A204.1 (cell line): Measurements from ENCODE around the gene CLDN18.

Source experiments
- FAIRE-seq: peaks from 2 replicates; lab custom pipeline; 2012; peaks lifted over from hg19 to GRCh38; lab: Jason Lieb, UNC

Gene CLDN18

GRCh38 chr3:138009476-138010272 is at the start of gene CLDN18:
CLDN18 (plus strand) TSS chr3:138010165; CDS start chr3:138010226, 61 bp downstream.
- no peak for FAIRE-seq

DNA sequence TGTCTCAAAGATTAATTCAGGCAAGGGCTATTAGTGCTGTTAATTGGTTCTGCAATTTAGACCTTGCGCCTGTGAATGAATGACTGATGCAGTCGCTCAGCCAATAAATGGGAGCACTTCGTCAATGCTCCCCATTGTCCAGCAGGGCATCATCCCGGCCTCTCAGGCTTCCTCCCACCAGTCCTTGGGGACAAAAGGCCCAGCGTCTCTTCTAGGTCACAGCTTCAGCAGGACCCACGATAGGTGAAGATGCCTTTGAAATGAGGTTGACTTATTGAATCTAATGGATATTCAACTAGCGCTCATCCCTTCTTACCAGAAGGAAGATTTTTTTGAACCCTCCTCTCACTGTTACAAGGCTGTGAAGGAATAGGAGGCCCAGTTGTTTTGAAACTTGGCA is 47.7 kb upstream of the CLDN18 start:
- FAIRE-seq: no peak

GRCh38 chr3:137963463-137963862 is 46.5 kb upstream of the CLDN18 start:
- FAIRE-seq: no peak

- FAIRE-seq: peak; percentile 16
Measured at GRCh38 chr3:137970914-137971831, 38.8 kb upstream of the CLDN18 start.

DNA sequence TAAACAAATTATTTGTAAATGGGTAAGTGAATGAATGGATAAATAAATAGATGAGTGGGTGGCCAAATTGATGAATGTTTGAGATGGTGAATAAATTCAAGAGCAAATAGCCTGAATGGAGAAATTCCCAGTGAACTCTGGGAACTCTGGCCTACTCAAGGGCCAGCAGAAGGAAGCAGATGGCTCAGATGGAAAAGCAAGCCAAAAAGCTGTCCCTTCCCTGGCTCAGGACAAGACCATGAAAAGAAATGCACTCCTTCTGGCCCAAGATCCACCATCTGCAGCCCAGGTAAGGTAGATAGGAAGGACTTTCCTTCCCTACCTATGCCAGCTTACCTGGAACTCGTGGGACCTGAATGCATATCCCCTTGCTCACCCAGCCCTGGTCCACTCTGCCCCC is 37.6 kb upstream of the CLDN18 start:
- FAIRE-seq: no peak

- FAIRE-seq: no peak
Measured at GRCh38 chr3:137978328-137978727, 31.6 kb upstream of the CLDN18 start.

- no peak for FAIRE-seq
Measured at GRCh38 chr3:137987723-137988122, 22.2 kb upstream of the CLDN18 start.

GRCh38 chr3:137988152-137988551 is 21.8 kb upstream of the CLDN18 start:
- FAIRE-seq: no peak

- FAIRE-seq: no peak
Measured at GRCh38 chr3:137988982-137989381, 21.0 kb upstream of the CLDN18 start.

- FAIRE-seq: no peak
Measured at GRCh38 chr3:137990427-137990826, 19.5 kb upstream of the CLDN18 start.

DNA sequence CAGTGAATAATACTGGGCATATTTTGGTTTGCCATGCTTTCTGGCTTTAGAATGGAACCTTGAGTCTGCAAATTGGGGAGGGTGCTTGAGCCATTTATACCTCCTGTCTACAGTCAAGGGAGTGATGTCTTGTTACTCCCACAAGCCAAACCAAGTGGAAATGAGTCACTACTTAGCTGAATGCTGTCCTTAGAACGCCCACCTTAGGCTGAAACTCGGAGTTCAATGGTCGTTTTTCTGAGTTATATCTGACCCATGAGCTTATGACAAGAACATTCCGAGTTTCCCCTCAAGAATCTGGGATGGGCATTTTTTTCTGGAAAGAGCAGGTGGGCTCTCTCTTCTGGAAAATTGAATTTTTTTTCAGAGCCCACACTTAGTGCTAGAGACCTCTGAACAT is 17.4 kb upstream of the CLDN18 start:
- no peak for FAIRE-seq

GRCh38 chr3:137998121-137999042 is 11.6 kb upstream of the CLDN18 start:
- no peak for FAIRE-seq

DNA sequence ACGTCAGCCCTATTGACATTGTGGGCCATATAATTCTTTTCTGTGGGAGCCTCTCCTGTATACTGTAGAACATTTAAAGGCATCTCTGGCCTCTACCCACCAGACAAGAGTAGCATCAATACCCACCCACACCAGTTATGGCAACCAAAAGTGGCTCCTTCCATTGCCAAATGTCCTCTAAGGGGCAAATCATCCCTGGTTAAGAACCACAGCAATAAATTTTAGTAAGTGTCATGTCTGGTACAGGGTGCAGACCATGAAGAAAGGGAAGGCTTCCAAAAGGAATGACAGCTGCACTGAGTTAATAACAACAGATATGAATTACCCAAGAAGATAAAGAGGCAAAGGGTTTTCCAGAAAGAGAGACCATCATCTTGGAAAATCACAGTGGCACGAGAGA is 6.9 kb upstream of the CLDN18 start:
- no peak for FAIRE-seq

DNA sequence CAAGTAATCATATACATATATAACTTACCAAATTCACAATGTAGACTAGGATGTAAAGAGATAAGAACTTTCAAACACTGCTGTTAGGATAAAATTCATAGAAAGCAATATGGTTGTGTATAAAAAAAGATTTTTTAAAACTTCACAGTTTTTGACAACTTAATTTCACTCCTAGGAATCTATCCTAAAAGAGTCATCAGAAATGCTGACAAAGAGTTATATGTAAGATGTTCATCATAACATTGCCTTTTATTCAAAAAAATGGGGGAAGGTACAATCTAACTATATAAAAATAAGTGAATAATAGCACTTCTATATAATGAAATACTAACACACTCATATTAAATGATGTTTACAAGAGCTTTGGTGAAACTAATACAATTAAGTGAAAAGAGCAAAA is 4.3 kb upstream of the CLDN18 start:
- FAIRE-seq: no peak

GRCh38 chr3:138007898-138008297 is 2.1 kb upstream of the CLDN18 start:
- FAIRE-seq: no peak

DNA sequence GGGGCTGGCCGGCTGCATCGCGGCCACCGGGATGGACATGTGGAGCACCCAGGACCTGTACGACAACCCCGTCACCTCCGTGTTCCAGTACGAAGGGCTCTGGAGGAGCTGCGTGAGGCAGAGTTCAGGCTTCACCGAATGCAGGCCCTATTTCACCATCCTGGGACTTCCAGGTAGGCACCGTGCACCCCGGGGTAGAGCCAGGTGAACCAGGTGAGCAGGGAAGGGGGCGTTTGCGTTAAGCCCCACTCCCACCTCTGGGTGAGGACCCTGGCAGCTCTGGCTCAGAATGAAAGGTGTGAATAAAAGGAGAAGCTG is 267 bp downstream of the CLDN18 start:
- FAIRE-seq: no peak

DNA sequence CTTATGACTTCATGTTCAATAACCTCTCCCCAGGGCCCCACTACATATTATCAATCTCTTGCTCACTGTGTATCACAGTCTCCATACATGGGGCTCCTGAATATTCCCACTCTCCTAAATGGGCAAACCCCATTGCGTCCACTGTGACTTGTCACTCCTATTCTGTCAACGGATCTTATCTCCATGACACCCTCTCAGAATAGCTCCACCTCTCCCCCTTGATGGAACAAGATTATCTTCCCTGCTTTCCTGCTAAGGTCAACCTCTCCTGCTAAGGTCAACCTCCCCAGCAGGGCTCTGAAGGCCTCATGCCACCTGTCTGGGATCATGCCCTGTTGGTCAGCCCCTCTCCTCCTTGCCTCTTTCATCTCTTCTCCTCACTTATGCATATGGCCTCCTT is 1.8 kb downstream of the CLDN18 start:
- FAIRE-seq: no peak

DNA sequence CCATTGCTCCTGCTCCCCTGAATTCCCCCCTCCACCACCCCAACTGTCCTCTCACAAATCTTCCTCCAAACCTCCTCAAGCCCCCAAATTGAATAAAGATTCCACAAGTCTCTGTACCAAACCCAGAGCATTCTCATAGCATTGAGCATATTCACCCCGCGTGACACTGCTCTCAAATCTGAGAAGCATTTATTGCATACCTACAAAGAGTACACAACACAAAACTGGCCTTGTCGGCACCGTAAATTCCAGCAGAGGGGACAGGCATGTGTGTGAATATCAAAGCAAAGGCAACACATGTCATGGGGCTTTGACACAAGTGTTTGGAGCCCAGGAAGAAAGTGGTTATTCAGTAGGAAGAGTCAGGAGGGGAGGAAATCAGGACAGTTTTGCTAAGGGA is 2.6 kb downstream of the CLDN18 start:
- FAIRE-seq: no peak

- FAIRE-seq: no peak
Measured at GRCh38 chr3:138016065-138016464, 6.1 kb downstream of the CLDN18 start.

DNA sequence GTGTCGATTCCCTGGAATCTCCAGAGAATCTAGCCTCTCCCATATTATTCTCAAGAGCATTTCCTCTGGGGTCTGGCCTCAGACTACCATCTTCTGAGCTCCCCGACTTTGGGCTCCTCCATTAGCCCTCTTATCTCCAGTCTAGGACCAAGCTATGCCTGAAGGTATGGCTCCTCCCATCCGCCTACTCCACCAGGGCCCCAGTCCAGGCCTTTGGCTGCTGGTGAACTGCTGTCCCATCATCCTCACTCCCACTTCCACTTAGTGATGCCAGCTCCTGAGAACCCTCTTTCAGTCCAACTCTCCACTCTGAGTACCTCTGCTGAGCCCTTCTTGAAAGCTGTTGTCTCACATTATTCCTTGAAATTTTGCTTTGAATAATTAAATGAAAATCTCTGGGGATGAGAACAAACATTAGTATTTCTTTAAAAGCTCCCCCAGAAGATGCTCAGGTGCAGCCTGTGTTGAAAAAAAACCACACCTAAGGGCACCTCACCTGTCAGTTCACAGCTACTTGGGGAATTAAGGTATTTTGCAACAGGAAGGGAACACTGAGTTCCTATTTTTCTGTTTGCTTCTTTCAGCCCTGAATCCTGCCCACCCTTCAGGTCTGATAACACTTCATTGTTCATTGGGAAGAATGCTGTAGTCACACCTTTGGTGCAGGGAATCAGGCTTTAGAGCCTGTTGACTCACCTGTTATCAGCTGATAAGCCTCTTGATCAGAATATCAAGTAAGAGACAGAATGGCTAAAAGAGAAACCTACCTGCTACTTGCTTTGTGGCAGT is 9.5 kb downstream of the CLDN18 start:
- FAIRE-seq: no peak

GRCh38 chr3:138023754-138024153 is 13.8 kb downstream of the CLDN18 start:
- FAIRE-seq: no peak

- FAIRE-seq: no peak
Measured at GRCh38 chr3:138025553-138025952, 15.6 kb downstream of the CLDN18 start.
